Activated CD4-positive, alpha-beta T cell treated with anti-CD3 and anti-CD28 coated beads, Interleukin-2, amount 50 U/mL, for 48 hours (primary cell): ENCODE measurements around the gene NOP56.

ENCODE experiments used
- DNase-seq, 2 experiments: peaks; one replicate each; pipeline ENCODE4 v3.0.0-alpha.2; 2020

The NOP56 gene

GRCh38 chr20:2705931-2706645 is 53.7 kb downstream of the NOP56 start:
- DNase-seq: no peak

GRCh38 chr20:2706688-2707352 is 54.4 kb downstream of the NOP56 start:
- peak in 1 of 2 experiments; percentile 34 for DNase-seq

GRCh38 chr20:2707353-2708072 is 55.1 kb downstream of the NOP56 start:
- DNase-seq: no peak
